ENCODE data around the gene CLDN34.
A peak's percentile ranks its signal among the peaks of the same experiment; 100 is the strongest.

The CLDN34 gene

DNA sequence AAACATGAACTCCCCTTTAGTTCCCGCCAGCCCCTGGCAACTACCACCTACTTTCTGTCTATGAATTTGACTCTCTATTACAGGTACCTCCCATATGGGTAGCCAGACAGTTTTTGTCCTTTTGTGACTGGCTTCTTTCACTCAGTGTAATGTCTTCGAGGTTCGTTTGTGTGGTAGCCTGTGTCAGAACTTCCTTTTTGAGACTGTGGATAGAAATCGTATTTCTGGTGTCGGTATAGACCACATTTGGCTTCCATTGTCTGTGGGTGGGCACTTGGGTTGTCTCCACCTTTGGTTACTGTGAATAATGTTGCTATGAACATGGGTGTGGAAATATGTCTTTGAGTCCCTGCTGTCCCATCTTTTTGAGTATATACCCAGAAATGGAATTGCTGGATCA lies 5.4 kb upstream of the CLDN34 start:
- H3K4me3 ChIP-seq (ENCODE audit: low read length in 2 of 2), result no peak overlapping the region
- no peak overlapping the region for H3K14ac ChIP-seq (ENCODE audit: low read length)
- H3K4me2 ChIP-seq (ENCODE audit: insufficient read depth, low read length, poor library complexity, severe bottlenecking), result no peak overlapping the region
- no peak overlapping the region for H3K18ac ChIP-seq (ENCODE audit: low read length)
- H3K27ac ChIP-seq (replicated peaks; ENCODE audit: low read length), result no peak overlapping the region
- no CpG with 5 or more reads among the region's 5 CpGs for WGBS, 2 donors (ENCODE audit: extremely low coverage in 2 of 2, insufficient read length in 2 of 2, insufficient replicate concordance in 1 of 2)
- H3K23ac ChIP-seq (ENCODE audit: low read depth, low read length, poor library complexity), result no peak overlapping the region
- DNase-seq (ENCODE audit: low spot score), result no peak
- no peaks in the 10 kb centered on the region for H3K79me1 ChIP-seq (ENCODE audit: low read depth, low read length)
- H3K36me3 ChIP-seq (replicated peaks in 1 of 2; ENCODE audit: control insufficient read depth in 2 of 2, insufficient read depth in 2 of 2, low read length in 2 of 2), result no peaks in the 10 kb centered on the region
- H2BK120ac ChIP-seq (ENCODE audit: low read depth, low read length), result no peak overlapping the region
- H4K8ac ChIP-seq (ENCODE audit: low read depth, low read length), result no peak overlapping the region
- no peak overlapping the region for H3K4ac ChIP-seq (ENCODE audit: low read length)
- no peak overlapping the region for H4K91ac ChIP-seq (ENCODE audit: low read depth, low read length, poor library complexity)
- no peak overlapping the region for H2BK5ac ChIP-seq (ENCODE audit: low read length)
- no peaks in the 10 kb centered on the region for H3K4me1 ChIP-seq (ENCODE audit: control insufficient read depth in 2 of 2, insufficient read depth in 1 of 2, low read depth in 1 of 2, low read length in 2 of 2)
- H2AFZ ChIP-seq (ENCODE audit: low read length), result no peak overlapping the region
- H3K9ac ChIP-seq (ENCODE audit: low read depth, low read length, poor library complexity), result no peak overlapping the region
- H2AK5ac ChIP-seq (ENCODE audit: low read depth, low read length), result no peak overlapping the region
- no peak overlapping the region for H2BK15ac ChIP-seq (ENCODE audit: low read length)
- no peaks in the 10 kb centered on the region for H3K9me3 ChIP-seq (replicated peaks in 1 of 2; ENCODE audit: control insufficient read depth in 2 of 2, insufficient read depth in 1 of 2, low read depth in 1 of 2, low read length in 2 of 2)
- H3K27me3 ChIP-seq (ENCODE audit: control insufficient read depth in 3 of 3, insufficient read depth in 3 of 3, low read depth in 1 of 3, low read length in 3 of 3), result no peaks in the 10 kb centered on the region
- H2BK12ac ChIP-seq (ENCODE audit: low read length), result no peak overlapping the region

GRCh38 chrX:9977635-9978034 lies 10.5 kb downstream of the CLDN34 start:
- Histone ChIP-seq H3K4me3 (ENCODE audit: low read length in 2 of 2) (no peak overlapping the region), H4K8ac (ENCODE audit: low read depth, low read length) (no peak overlapping the region), H2BK5ac (ENCODE audit: low read length) (no peak overlapping the region), H2AK5ac (ENCODE audit: low read depth, low read length) (no peak overlapping the region), H3K9me3 (replicated peaks in 1 of 2; ENCODE audit: control insufficient read depth in 2 of 2, insufficient read depth in 1 of 2, low read depth in 1 of 2, low read length in 2 of 2) (peaks cover 0 to 3% of the 10 kb centered on the region in 2 donors), H2BK15ac (ENCODE audit: low read length) (no peak overlapping the region), H3K9ac (ENCODE audit: low read depth, low read length, poor library complexity) (no peak overlapping the region), H3K4me1 (ENCODE audit: control insufficient read depth in 2 of 2, insufficient read depth in 1 of 2, low read depth in 1 of 2, low read length in 2 of 2) (no peaks in the 10 kb centered on the region), H3K4me2 (ENCODE audit: insufficient read depth, low read length, poor library complexity, severe bottlenecking) (no peak overlapping the region), H3K36me3 (replicated peaks in 1 of 2; ENCODE audit: control insufficient read depth in 2 of 2, insufficient read depth in 2 of 2, low read length in 2 of 2) (no peaks in the 10 kb centered on the region), H3K27ac (replicated peaks; ENCODE audit: low read length) (no peak overlapping the region), H4K91ac (ENCODE audit: low read depth, low read length, poor library complexity) (no peak overlapping the region), H3K14ac (ENCODE audit: low read length) (no peak overlapping the region), H2AFZ (ENCODE audit: low read length) (no peak overlapping the region), H3K18ac (ENCODE audit: low read length) (no peak overlapping the region), H3K79me1 (ENCODE audit: low read depth, low read length) (no peaks in the 10 kb centered on the region), H2BK12ac (ENCODE audit: low read length) (no peak overlapping the region), H3K4ac (ENCODE audit: low read length) (no peak overlapping the region), H3K27me3 (ENCODE audit: control insufficient read depth in 3 of 3, insufficient read depth in 3 of 3, low read depth in 1 of 3, low read length in 3 of 3) (no peaks in the 10 kb centered on the region), H2BK120ac (ENCODE audit: low read depth, low read length) (no peak overlapping the region), H3K23ac (ENCODE audit: low read depth, low read length, poor library complexity) (no peak overlapping the region)
- no CpG with 5 or more reads among the region's 3 CpGs for WGBS, 2 donors (ENCODE audit: extremely low coverage in 2 of 2, insufficient read length in 2 of 2, insufficient replicate concordance in 1 of 2)
- no peak for DNase-seq (ENCODE audit: low spot score)

DNA sequence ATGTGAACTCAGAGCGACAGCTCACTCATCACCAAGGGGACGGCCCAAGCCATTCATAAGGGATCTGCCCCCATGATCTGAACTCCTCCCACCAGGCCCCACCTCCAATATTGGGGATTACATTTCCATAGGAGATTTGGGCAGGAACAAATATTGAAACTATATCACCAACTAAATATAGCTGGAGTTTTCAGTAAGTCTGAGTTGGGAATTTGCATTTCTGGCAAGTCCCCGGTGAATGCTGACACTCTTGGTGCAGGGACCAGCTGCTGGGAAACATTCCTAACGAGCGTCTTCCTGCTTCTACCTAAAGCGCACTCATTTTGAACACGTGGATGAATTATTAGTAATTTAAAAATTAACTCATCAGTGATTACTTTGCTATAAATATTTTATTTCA lies 13.2 kb downstream of the CLDN34 start:
- H3K27ac ChIP-seq (replicated peaks; ENCODE audit: low read length), result no peak overlapping the region
- no peak overlapping the region for H3K4ac ChIP-seq (ENCODE audit: low read length)
- H2BK5ac ChIP-seq (ENCODE audit: low read length), result no peak overlapping the region
- no peak overlapping the region for H2AFZ ChIP-seq (ENCODE audit: low read length)
- no peaks in the 10 kb centered on the region for H3K36me3 ChIP-seq (replicated peaks in 1 of 2; ENCODE audit: control insufficient read depth in 2 of 2, insufficient read depth in 2 of 2, low read length in 2 of 2)
- no peak overlapping the region for H4K91ac ChIP-seq (ENCODE audit: low read depth, low read length, poor library complexity)
- H3K4me1 ChIP-seq (ENCODE audit: control insufficient read depth in 2 of 2, insufficient read depth in 1 of 2, low read depth in 1 of 2, low read length in 2 of 2), result no peaks in the 10 kb centered on the region
- no peak for DNase-seq (ENCODE audit: low spot score)
- no peaks in the 10 kb centered on the region for H3K27me3 ChIP-seq (ENCODE audit: control insufficient read depth in 3 of 3, insufficient read depth in 3 of 3, low read depth in 1 of 3, low read length in 3 of 3)
- H2BK15ac ChIP-seq (ENCODE audit: low read length), result no peak overlapping the region
- H3K23ac ChIP-seq (ENCODE audit: low read depth, low read length, poor library complexity), result no peak overlapping the region
- H4K8ac ChIP-seq (ENCODE audit: low read depth, low read length), result no peak overlapping the region
- no peak overlapping the region for H2BK120ac ChIP-seq (ENCODE audit: low read depth, low read length)
- H2BK12ac ChIP-seq (ENCODE audit: low read length), result no peak overlapping the region
- no peaks in the 10 kb centered on the region for H3K79me1 ChIP-seq (ENCODE audit: low read depth, low read length)
- H3K14ac ChIP-seq (ENCODE audit: low read length), result no peak overlapping the region
- no peak overlapping the region for H3K18ac ChIP-seq (ENCODE audit: low read length)
- H3K4me2 ChIP-seq (ENCODE audit: insufficient read depth, low read length, poor library complexity, severe bottlenecking), result no peak overlapping the region
- no peak overlapping the region for H2AK5ac ChIP-seq (ENCODE audit: low read depth, low read length)
- H3K9ac ChIP-seq (ENCODE audit: low read depth, low read length, poor library complexity), result no peak overlapping the region
- H3K9me3 ChIP-seq (replicated peaks in 1 of 2; ENCODE audit: control insufficient read depth in 2 of 2, insufficient read depth in 1 of 2, low read depth in 1 of 2, low read length in 2 of 2), result peaks cover 0 to 2% of the 10 kb centered on the region in 2 donors
- WGBS, 2 donors (ENCODE audit: extremely low coverage in 2 of 2, insufficient read length in 2 of 2, insufficient replicate concordance in 1 of 2), result no CpG with 5 or more reads among the region's 7 CpGs
- no peak overlapping the region for H3K4me3 ChIP-seq (ENCODE audit: low read length in 2 of 2)

GRCh38 chrX:9980927-9981326 lies 13.8 kb downstream of the CLDN34 start:
- H4K91ac ChIP-seq (ENCODE audit: low read depth, low read length, poor library complexity), result no peak overlapping the region

More at GRCh38 chrX:9980927-9981326, 13.8 kb downstream of the CLDN34 start:
- WGBS, 2 donors (ENCODE audit: extremely low coverage in 2 of 2, insufficient read length in 2 of 2, insufficient replicate concordance in 1 of 2), result no CpG with 5 or more reads among the region's 5 CpGs
- peak overlapping the region; percentile 54 for H3K27ac ChIP-seq (replicated peaks; ENCODE audit: low read length)
- peaks cover 0 to 1% of the 10 kb centered on the region in 2 donors for H3K9me3 ChIP-seq (replicated peaks in 1 of 2; ENCODE audit: control insufficient read depth in 2 of 2, insufficient read depth in 1 of 2, low read depth in 1 of 2, low read length in 2 of 2)
- no peaks in the 10 kb centered on the region for H3K27me3 ChIP-seq (ENCODE audit: control insufficient read depth in 3 of 3, insufficient read depth in 3 of 3, low read depth in 1 of 3, low read length in 3 of 3)
- H2AK5ac ChIP-seq (ENCODE audit: low read depth, low read length), result no peak overlapping the region
- H3K36me3 ChIP-seq (replicated peaks in 1 of 2; ENCODE audit: control insufficient read depth in 2 of 2, insufficient read depth in 2 of 2, low read length in 2 of 2), result no peaks in the 10 kb centered on the region
- no peak for DNase-seq (ENCODE audit: low spot score)
- H3K18ac ChIP-seq (ENCODE audit: low read length), result no peak overlapping the region
- no peak overlapping the region for H3K9ac ChIP-seq (ENCODE audit: low read depth, low read length, poor library complexity)
- H2BK120ac ChIP-seq (ENCODE audit: low read depth, low read length), result no peak overlapping the region
- no peak overlapping the region for H2AFZ ChIP-seq (ENCODE audit: low read length)
- no peaks in the 10 kb centered on the region for H3K4me1 ChIP-seq (ENCODE audit: control insufficient read depth in 2 of 2, insufficient read depth in 1 of 2, low read depth in 1 of 2, low read length in 2 of 2)
- H2BK15ac ChIP-seq (ENCODE audit: low read length), result no peak overlapping the region
- no peak overlapping the region for H4K8ac ChIP-seq (ENCODE audit: low read depth, low read length)
- H3K79me1 ChIP-seq (ENCODE audit: low read depth, low read length), result no peaks in the 10 kb centered on the region
- H3K14ac ChIP-seq (ENCODE audit: low read length), result no peak overlapping the region
- no peak overlapping the region for H3K4ac ChIP-seq (ENCODE audit: low read length)
- H2BK12ac ChIP-seq (ENCODE audit: low read length), result no peak overlapping the region
- H3K4me3 ChIP-seq (ENCODE audit: low read length in 2 of 2), result no peak overlapping the region
- no peak overlapping the region for H2BK5ac ChIP-seq (ENCODE audit: low read length)
- no peak overlapping the region for H3K4me2 ChIP-seq (ENCODE audit: insufficient read depth, low read length, poor library complexity, severe bottlenecking)
- no peak overlapping the region for H3K23ac ChIP-seq (ENCODE audit: low read depth, low read length, poor library complexity)

Data from neuronal stem cell (in vitro differentiated cells).